HG02678 (cell line): ENCODE data around the gene CABP1.

Source experiments
- ATAC-seq: cut with Tn5 transposase; IDR thresholded peaks from one replicate; pipeline ENCODE4 v1.9.1; 2021; ENCODE audit warnings: mild to moderate bottlenecking, moderate library complexity; ENCODE audit not compliant: unreplicated experiment

CABP1 gene

GRCh38 chr12:120630104-120630892 is 10.1 kb upstream of the CABP1 start:
- no peak for ATAC-seq

GRCh38 chr12:120631097-120631496 is 9.3 kb upstream of the CABP1 start:
- ATAC-seq: no peak

- peak; percentile 49 for ATAC-seq
Measured at GRCh38 chr12:120640861-120641833, 721 bp downstream of the CABP1 start.

GRCh38 chr12:120642121-120642520 is 1.7 kb downstream of the CABP1 start:
- ATAC-seq: no peak

GRCh38 chr12:120642826-120643225 is 2.4 kb downstream of the CABP1 start:
- no peak for ATAC-seq

- no peak for ATAC-seq
Measured at GRCh38 chr12:120643574-120643973, 3.1 kb downstream of the CABP1 start.

GRCh38 chr12:120646044-120646443 is 5.6 kb downstream of the CABP1 start:
- no peak for ATAC-seq

GRCh38 chr12:120647375-120647755 is 6.9 kb downstream of the CABP1 start:
- ATAC-seq: no peak

- ATAC-seq: no peak
Measured at GRCh38 chr12:120649442-120650232, 9.2 kb downstream of the CABP1 start.

GRCh38 chr12:120650233-120650690 is 9.8 kb downstream of the CABP1 start:
- no peak for ATAC-seq

- ATAC-seq: no peak
Measured at GRCh38 chr12:120651821-120652220, 11.4 kb downstream of the CABP1 start.

- no peak for ATAC-seq
Measured at GRCh38 chr12:120652656-120653435, 12.4 kb downstream of the CABP1 start.

GRCh38 chr12:120653611-120654010 is 13.2 kb downstream of the CABP1 start:
- no peak for ATAC-seq

GRCh38 chr12:120654656-120655055 is 14.2 kb downstream of the CABP1 start:
- ATAC-seq: no peak

- ATAC-seq: no peak
Measured at GRCh38 chr12:120656008-120656407, 15.6 kb downstream of the CABP1 start.

- ATAC-seq: no peak
Measured at GRCh38 chr12:120658286-120659150, 18.1 kb downstream of the CABP1 start.

GRCh38 chr12:120659151-120659525 is 18.7 kb downstream of the CABP1 start:
- no peak for ATAC-seq

- ATAC-seq: no peak
Measured at GRCh38 chr12:120661432-120661831, 21.0 kb downstream of the CABP1 start.

- ATAC-seq: peak; percentile 74
Measured at GRCh38 chr12:120662879-120663278, 22.5 kb downstream of the CABP1 start.
